Liver (tissue), 3 donors: ENCODE data around the gene LRRK1.

Experiments used
- GABPA ChIP-seq, 2 donors: IDR thresholded peaks in 1 of 2; conservative IDR thresholded peaks in 1 of 2; 2 replicates each; pipeline ENCODE4 v1.6.1; 2016; ENCODE audit warnings: antibody characterized with exemption in 2 of 2, mild to moderate bottlenecking in 1 of 2, moderate library complexity in 1 of 2
- NR2F2 ChIP-seq: IDR thresholded peaks from 2 replicates; pipeline ENCODE4 v1.6.1; 2016; ENCODE audit warnings: antibody characterized with exemption
- RAD21 ChIP-seq, 2 donors: IDR thresholded peaks; 2 replicates each; pipeline ENCODE4 v1.6.1; 2016; ENCODE audit warnings: antibody characterized with exemption in 2 of 2, mild to moderate bottlenecking in 2 of 2
- RXRA ChIP-seq, 2 donors: IDR thresholded peaks; 2 replicates each; pipeline ENCODE4 v1.6.1; 2017 to 2018; ENCODE audit warnings: antibody characterized with exemption in 2 of 2, mild to moderate bottlenecking in 1 of 2
- SP1 ChIP-seq: IDR thresholded peaks from 2 replicates; pipeline ENCODE4 v1.6.1; 2018; ENCODE audit warnings: antibody characterized with exemption, mild to moderate bottlenecking
- TAF1 ChIP-seq: conservative IDR thresholded peaks from 2 replicates; pipeline ENCODE4 v1.6.1; 2016; ENCODE audit warnings: antibody characterized with exemption, mild to moderate bottlenecking
- TF ChIP-seq, protein P1 (sequence below): fragments of 150-350 bp; IDR thresholded peaks from 2 replicates; pipeline ENCODE4 v1.5.1; 2017; ENCODE audit warnings: improper control_type of control experiment, low read depth, low read length; ENCODE audit not compliant: missing input control
- TF ChIP-seq, protein P2 (sequence below): IDR thresholded peaks from 2 replicates; pipeline ENCODE4 v1.6.1; 2016; ENCODE audit warnings: antibody characterized with exemption
- TF ChIP-seq, protein P3 (sequence below): IDR thresholded peaks from 2 replicates; pipeline ENCODE4 v1.6.1; 2016; ENCODE audit warnings: antibody characterized with exemption
- TF ChIP-seq, protein P4 (sequence below): IDR thresholded peaks from 2 replicates; pipeline ENCODE4 v1.6.1; 2016; ENCODE audit warnings: antibody characterized with exemption
- TF ChIP-seq, protein P5 (sequence below): IDR thresholded peaks from 2 replicates; pipeline ENCODE4 v1.6.1; 2016; ENCODE audit warnings: antibody characterized with exemption, mild to moderate bottlenecking
- donor health status: healthy.
- donor health status: healthy.

DNA sequence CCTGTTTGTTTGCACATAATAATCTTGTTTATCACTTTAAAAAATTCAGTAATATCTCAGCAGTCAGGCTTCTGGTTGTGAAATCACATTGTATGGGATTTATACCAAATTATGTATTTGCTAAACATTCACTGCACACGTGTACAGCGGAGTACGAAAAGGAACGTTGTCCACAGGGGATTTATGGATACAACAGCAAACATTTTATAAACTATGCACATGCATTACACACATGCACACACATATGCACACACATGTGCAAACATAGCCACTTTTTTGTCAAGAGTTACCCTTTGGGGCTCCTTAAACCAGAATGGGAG lies 150.5 kb downstream of the LRRK1 start:
- TF ChIP-seq, protein P1, sequence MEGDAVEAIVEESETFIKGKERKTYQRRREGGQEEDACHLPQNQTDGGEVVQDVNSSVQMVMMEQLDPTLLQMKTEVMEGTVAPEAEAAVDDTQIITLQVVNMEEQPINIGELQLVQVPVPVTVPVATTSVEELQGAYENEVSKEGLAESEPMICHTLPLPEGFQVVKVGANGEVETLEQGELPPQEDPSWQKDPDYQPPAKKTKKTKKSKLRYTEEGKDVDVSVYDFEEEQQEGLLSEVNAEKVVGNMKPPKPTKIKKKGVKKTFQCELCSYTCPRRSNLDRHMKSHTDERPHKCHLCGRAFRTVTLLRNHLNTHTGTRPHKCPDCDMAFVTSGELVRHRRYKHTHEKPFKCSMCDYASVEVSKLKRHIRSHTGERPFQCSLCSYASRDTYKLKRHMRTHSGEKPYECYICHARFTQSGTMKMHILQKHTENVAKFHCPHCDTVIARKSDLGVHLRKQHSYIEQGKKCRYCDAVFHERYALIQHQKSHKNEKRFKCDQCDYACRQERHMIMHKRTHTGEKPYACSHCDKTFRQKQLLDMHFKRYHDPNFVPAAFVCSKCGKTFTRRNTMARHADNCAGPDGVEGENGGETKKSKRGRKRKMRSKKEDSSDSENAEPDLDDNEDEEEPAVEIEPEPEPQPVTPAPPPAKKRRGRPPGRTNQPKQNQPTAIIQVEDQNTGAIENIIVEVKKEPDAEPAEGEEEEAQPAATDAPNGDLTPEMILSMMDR: no peak
- TF ChIP-seq NR2F2: no peak
- TF ChIP-seq, protein P2, sequence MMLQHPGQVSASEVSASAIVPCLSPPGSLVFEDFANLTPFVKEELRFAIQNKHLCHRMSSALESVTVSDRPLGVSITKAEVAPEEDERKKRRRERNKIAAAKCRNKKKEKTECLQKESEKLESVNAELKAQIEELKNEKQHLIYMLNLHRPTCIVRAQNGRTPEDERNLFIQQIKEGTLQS: no peak
- TF ChIP-seq, protein P3, sequence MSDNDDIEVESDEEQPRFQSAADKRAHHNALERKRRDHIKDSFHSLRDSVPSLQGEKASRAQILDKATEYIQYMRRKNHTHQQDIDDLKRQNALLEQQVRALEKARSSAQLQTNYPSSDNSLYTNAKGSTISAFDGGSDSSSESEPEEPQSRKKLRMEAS: no peak
- no peak for TF ChIP-seq RAD21 (IDR thresholded peaks at IDR 0.05)
- TF ChIP-seq, protein P4, sequence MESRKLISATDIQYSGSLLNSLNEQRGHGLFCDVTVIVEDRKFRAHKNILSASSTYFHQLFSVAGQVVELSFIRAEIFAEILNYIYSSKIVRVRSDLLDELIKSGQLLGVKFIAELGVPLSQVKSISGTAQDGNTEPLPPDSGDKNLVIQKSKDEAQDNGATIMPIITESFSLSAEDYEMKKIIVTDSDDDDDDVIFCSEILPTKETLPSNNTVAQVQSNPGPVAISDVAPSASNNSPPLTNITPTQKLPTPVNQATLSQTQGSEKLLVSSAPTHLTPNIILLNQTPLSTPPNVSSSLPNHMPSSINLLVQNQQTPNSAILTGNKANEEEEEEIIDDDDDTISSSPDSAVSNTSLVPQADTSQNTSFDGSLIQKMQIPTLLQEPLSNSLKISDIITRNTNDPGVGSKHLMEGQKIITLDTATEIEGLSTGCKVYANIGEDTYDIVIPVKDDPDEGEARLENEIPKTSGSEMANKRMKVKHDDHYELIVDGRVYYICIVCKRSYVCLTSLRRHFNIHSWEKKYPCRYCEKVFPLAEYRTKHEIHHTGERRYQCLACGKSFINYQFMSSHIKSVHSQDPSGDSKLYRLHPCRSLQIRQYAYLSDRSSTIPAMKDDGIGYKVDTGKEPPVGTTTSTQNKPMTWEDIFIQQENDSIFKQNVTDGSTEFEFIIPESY: no peak
- no peak for TF ChIP-seq RXRA (IDR thresholded peaks at IDR 0.05)
- TF ChIP-seq, protein P5, sequence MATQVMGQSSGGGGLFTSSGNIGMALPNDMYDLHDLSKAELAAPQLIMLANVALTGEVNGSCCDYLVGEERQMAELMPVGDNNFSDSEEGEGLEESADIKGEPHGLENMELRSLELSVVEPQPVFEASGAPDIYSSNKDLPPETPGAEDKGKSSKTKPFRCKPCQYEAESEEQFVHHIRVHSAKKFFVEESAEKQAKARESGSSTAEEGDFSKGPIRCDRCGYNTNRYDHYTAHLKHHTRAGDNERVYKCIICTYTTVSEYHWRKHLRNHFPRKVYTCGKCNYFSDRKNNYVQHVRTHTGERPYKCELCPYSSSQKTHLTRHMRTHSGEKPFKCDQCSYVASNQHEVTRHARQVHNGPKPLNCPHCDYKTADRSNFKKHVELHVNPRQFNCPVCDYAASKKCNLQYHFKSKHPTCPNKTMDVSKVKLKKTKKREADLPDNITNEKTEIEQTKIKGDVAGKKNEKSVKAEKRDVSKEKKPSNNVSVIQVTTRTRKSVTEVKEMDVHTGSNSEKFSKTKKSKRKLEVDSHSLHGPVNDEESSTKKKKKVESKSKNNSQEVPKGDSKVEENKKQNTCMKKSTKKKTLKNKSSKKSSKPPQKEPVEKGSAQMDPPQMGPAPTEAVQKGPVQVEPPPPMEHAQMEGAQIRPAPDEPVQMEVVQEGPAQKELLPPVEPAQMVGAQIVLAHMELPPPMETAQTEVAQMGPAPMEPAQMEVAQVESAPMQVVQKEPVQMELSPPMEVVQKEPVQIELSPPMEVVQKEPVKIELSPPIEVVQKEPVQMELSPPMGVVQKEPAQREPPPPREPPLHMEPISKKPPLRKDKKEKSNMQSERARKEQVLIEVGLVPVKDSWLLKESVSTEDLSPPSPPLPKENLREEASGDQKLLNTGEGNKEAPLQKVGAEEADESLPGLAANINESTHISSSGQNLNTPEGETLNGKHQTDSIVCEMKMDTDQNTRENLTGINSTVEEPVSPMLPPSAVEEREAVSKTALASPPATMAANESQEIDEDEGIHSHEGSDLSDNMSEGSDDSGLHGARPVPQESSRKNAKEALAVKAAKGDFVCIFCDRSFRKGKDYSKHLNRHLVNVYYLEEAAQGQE: no peak
- no peak for TF ChIP-seq SP1
- no peak for TF ChIP-seq GABPA (IDR thresholded peaks at IDR 0.05 in 1 of 2, conservative IDR thresholded peaks at IDR 0.05 in 1 of 2)
- no peak for TF ChIP-seq TAF1
